A172 (cell line): ENCODE results near the gene CCL11. TPM values are rescaled to one million over a fixed set of nuclear protein-coding genes. Genes with fewer than 3 reads are reported as not detected.
A peak's percentile ranks its signal among the peaks of the same experiment; 100 is the strongest.

Experiments
- DNase-seq: peaks from one replicate; pipeline ENCODE4 v3.0.0-alpha.2; 2015; ENCODE audit warnings: low spot score
- total RNA-seq: library from RNA; depleted of rRNA; stranded (reverse); fragments of >200 nt; shearing (Covaris generic); gene quantifications from 2 replicates; pipeline ENCODE4 v1.2.3, GENCODE V29; 2014

The CCL11 gene
- total RNA-seq, 1 experiment from 2014 or later: not detected

- DNase-seq: no peak
Measured at GRCh38 chr17:34257299-34257985, 28.1 kb upstream of the CCL11 start.

DNA sequence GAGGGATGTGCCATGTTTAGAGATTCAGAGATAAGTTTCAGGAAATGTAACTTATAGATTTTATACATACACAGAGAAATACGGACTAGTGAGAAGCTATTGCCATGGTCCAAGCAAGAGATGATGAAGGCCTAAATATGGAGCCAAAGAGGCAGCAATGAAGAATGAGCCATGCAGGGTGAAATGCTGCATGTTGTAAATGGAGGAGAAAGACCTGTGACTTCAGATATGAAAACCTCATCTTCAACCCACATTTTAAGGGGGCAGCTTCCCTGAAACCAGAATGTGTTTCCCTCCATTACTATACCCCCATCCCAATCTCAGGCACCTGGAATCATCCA is 27.6 kb upstream of the CCL11 start:
- no peak for DNase-seq

DNA sequence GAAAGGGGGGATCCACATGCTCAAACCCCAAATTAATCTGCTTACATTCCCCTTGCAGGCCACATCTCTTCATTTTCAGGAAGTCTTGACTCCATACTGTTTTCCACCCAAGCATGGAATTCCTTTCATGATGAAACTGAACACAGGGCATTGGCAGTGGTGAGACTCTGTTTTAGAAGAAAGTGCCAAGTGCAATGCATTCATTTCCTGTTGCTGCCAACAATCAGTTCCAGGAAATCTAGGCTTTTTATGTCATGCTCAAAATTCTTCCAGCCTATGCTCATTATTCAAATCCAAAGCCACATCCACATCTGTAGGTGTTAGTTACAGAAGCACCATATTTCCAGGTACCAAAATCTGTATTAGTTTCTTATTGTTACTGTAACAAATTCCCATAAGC is 26.4 kb upstream of the CCL11 start:
- peak; percentile 19 for DNase-seq

DNA sequence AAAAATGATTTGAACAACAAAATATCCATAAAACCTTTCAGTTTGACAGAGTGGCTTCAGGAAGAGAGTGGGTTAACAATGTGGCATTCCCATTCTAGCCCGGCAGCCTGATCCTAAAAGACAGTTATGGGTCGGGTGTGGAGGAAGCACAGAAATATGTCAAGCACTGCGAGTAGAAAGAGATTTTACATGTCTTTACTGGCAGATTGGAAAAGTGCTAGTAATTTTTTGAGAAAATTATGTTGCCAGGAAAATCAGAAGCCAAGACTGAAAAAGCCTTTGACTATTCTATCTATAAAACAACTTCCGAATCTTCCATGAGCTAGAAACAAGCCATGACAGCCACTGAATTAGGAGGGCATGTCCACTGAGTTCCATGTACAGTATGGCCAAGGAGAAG is 24.7 kb upstream of the CCL11 start:
- no peak for DNase-seq

DNA sequence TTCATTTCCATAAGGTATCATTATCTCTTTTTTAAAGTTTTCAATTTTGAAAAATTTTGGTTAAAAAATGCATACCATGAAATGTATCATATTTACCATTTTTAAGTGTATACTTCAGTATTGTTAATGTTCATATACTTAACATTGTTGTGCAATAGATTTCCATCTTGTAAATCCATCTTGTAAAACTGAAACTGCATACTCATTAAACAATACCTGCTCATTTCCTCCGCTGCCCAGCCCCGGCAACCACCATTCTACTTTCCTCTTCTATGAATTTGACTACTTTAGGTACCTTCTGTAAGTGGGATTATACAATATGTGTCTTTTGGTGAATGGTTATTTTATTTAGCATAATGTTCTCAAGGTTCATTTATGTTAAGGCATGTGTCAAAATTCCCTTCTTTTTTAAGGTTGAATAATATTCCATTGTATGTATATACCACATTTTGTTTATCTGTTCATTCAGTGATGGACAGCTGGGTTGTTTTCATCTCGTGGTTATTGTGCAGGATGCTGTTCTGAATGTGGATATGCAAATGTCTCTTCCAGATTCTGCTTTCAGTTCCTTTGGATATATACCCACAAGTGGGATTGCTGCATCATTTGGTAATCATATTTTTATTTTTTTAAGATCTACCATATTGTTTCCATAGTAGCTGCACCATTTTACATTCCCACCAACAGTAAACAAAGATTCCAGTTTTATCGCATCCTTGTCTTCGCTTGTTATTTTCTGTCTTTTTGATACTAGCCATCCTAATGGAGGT is 23.8 kb upstream of the CCL11 start:
- DNase-seq: no peak

DNA sequence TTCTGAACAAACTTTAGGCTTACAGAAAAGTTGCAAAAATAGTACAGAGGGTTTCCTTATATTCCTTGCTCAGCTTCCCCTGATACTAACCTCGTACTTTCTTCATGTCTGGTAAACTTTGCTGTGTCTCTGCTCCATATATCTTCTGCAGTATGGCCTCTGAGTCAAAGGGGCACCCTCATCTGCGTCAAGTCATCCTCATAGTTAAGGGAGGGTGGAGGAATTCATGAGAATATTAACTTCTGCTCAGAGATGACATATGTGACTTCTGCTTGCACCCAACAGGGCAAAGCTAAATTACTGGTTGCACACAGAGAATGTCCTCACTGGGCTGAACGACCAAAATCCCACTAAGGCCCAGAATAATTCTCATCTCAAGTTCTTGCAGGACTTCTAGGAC is 19.8 kb upstream of the CCL11 start:
- no peak for DNase-seq

DNA sequence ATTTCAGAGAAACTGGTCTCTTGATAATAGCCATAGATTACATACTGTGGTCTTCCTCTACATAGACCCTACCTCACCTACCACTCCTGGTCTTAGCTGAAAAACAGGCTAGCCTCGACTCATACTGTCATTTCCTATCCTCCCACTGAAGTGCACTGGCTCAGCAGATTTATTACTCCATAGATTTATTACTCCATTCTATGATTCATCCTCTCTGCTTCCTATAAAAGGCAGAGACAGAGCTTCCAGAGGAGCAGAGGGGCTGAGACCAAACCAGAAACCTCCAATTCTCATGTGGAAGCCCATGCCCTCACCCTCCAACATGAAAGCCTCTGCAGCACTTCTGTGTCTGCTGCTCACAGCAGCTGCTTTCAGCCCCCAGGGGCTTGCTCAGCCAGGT is 15.6 kb upstream of the CCL11 start, which contains the start of gene CCL7:
TSS of gene CCL7 (plus strand) at position 253 of the 400 bp plus-strand sequence. CDS start at position 323, 70 bp downstream.
- DNase-seq: peak; percentile 37

- peak; percentile 58 for DNase-seq
Measured at GRCh38 chr17:34275881-34276280, 9.7 kb upstream of the CCL11 start.

DNA sequence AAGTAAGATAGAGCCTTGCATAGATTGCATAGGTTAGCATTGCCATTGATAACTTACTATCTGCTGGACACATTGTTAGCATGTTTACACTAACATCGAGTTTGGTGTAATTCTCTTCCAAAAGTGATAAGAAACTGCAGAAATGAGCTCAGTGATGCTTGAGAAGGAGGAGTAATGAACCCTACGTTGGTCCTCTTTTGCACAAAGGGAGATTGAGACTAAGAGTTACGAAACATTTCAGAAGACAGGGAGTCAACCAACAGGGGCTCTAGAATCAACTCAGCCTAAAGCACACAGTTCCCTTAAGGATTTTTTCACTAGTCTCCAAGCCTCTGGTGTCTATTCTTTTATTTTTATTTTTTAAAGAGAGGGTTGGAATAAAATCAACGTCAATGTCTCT is 8.7 kb upstream of the CCL11 start:
- DNase-seq: no peak

DNA sequence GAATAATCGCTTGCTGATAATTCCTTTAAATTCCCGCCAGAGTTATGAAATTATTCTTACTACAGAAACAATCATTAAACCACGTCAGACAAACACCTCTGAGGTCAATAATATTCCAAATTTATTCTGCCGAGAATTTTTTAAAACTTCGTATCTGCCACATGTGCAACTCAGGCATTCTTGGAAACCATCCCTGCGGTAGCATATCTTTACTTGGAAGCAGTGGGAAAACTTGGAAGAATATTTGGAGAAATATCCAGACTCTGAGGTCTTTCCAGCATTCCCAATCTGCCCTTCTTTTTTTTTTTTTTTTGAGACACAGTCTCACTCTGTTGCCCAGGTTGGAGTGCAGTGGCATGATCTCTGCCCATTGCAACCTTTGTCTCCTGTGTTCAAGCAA is 2.0 kb upstream of the CCL11 start:
- DNase-seq: no peak

GRCh38 chr17:34287875-34288274 is 2.3 kb downstream of the CCL11 start:
- no peak for DNase-seq

- no peak for DNase-seq
Measured at GRCh38 chr17:34290586-34290985, 5.0 kb downstream of the CCL11 start.

DNA sequence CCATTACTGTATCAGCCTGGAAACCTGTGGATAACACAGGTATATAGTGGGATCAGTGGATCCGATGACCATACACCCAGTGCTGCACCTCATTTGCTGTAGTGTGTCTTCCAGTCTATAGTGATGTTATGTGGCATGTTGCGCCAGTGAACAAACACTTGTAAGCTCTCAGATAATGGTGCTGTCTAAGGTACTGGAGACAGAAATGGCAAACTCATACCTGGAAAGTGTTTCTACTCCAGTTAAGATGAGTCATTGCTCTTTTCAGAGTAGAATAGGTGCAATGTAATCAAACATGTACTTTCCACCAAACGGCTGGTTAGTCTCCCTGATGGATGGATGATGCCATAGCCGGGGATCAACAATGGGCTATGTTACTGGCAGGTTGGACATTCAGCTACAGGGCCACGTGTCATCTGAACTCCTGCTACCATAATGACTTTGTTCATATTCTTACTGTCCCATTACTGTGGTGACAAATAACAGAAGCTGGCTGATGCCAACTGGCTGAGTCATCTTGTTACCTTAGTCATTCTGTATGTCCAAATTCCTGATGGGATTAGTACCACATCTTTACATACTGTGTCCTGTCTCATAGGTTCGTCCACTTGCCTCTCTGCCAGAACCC is 6.3 kb downstream of the CCL11 start:
- DNase-seq: peak; percentile 40

DNA sequence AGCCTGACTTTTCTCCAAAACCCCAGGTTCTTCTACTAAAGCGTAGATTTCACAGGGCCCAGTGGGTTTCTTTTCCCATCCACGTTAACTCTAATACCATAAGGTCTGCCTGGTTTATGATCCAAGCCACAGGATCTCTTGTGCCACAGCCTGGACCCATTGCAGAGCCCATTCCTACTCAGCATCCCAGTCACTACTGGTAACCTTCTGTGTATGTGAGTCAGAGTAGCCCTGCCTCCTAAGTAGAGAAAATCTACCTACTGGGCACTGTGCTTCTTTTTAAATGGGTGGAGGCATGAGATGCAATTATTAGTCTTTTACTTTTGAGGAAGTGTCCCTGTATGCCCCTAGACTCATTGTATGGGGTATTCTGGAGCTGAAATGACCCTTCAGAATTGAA is 13.5 kb downstream of the CCL11 start:
- no peak for DNase-seq

- DNase-seq: no peak
Measured at GRCh38 chr17:34299956-34300577, 14.5 kb downstream of the CCL11 start.

GRCh38 chr17:34300652-34301370 is 15.3 kb downstream of the CCL11 start:
- DNase-seq: peak; percentile 17

- DNase-seq: no peak
Measured at GRCh38 chr17:34301986-34302385, 16.4 kb downstream of the CCL11 start.

GRCh38 chr17:34302636-34303035 is 17.1 kb downstream of the CCL11 start:
- DNase-seq: no peak

GRCh38 chr17:34303606-34304005 is 18.1 kb downstream of the CCL11 start:
- no peak for DNase-seq

DNA sequence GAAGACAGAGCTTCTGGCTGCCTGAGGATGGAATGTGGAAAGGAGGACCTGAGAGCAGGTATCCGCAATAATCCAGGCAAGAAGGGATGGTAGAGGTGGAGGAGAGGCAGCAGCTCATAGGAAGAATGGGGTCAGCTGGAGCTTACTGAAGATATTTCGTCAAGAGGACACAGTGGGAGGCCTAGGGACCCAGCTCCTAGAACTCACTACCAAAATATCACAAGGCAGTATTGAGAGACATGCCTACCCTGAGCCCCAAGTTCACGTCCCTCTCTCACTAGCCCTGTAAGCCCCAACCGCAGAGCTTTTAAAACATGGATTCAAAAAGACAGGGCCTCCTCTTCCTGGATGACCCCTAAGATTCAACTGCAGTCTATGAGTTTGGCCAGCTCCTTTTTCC is 19.5 kb downstream of the CCL11 start:
- DNase-seq: no peak

DNA sequence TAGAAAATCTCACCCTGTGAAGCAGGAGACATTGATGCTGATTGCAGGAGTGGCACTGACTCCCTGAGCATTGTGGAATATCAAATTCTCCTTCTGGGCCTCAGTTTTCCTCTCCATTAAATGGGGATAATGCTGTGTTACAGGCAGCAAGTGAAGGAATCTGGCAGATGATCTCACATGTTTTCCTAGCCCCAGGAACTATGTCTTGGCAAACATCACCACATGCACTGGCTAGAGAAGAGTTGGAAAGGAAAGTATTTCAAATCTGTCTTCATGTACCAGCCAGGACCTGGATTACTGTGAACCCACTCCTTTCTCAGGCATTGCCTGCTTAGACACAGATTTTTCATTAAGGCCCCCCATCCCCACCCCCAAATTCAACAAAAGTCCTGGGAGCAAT is 20.1 kb downstream of the CCL11 start:
- no peak for DNase-seq

DNA sequence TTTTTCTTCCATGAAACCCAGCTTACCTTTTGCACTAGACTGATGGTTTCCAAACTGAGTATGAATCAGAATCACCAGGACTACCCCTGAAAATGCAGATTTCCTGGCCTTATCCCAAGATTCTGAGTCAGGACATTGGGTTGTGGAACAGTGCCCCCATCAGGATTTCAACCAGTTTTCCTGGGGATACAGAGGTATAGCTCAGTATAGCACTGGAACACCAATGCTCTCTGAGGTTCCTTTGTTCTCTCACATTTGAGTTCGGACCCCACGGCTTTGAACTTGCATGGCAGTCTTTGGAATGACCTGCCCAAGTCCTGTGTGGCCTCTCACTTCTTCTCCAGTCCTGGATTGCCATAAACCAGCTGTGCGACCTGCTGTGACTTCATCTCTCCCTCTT is 20.9 kb downstream of the CCL11 start:
- peak; percentile 55 for DNase-seq
